Endothelial cell of umbilical vein (primary cell): Measurements from ENCODE around the gene ADCYAP1R1. TPM values are rescaled to one million over a fixed set of nuclear protein-coding genes. Genes with fewer than 3 reads are reported as not detected.

Experiments
- Bru-seq: library from RNA; stranded (reverse); fragments of 400-500 nt; gene quantifications from one replicate; lab custom pipeline; 2021; lab: Mats Ljungman, UMichigan
- BruChase-seq, 2 experiments: library from RNA; stranded (reverse); fragments of 400-500 nt; gene quantifications; one replicate each; lab custom pipeline; 2021; lab: Mats Ljungman, UMichigan
- BruUV-seq: library from RNA; stranded (reverse); fragments of 400-500 nt; replicated peaks from 2 replicates; lab custom pipeline; 2021; lab: Mats Ljungman, UMichigan
- CTCF ChIA-PET: fragments of 300-600, 350-600 bp; sonication (Branson Sonifier 250); formaldehyde crosslinking; loops from one replicate; lab custom pipeline; 2021; ENCODE audit warnings: antibody characterized with exemption, inconsistent platforms; lab: Charles Lee
- POLR2A ChIA-PET: fragments of 300-600, 350-600 bp; sonication (Branson Sonifier 250); formaldehyde crosslinking; loops from one replicate; lab custom pipeline; 2021; ENCODE audit warnings: antibody characterized with exemption, inconsistent platforms; lab: Charles Lee
- DNase-seq: peaks from one replicate; pipeline ENCODE4 v3.0.0-alpha.2; 2011; ENCODE audit warnings: low read depth, low spot score
- FAIRE-seq: peaks from 2 replicates; lab custom pipeline; 2011; peaks lifted over from hg19 to GRCh38; lab: Jason Lieb, UNC
- H2AFZ ChIP-seq: 2 replicates; pipeline ENCODE4 v1.6.0; 2012; ENCODE audit warnings: low read depth, low read length, control low read depth, inconsistent platforms
- H3K27ac ChIP-seq: 2 replicates; pipeline ENCODE4 v1.5.1; 2011; ENCODE audit warnings: low read depth, mild to moderate bottlenecking, control low read depth, low read length, moderate library complexity; ENCODE audit not compliant: insufficient read depth
- H3K27me3 ChIP-seq, 2 experiments: 2 replicates each; pipeline versions ENCODE4 v1.6.0 to v1.6.1; 2011; ENCODE audit warnings: low read length in 2 of 2, mixed read lengths in 1 of 2; ENCODE audit not compliant: control insufficient read depth in 2 of 2, insufficient read depth in 2 of 2
- H3K36me3 ChIP-seq, 2 experiments: 2 replicates in 1 of 2; 3 replicates in 1 of 2; pipeline ENCODE4 v1.5.1; 2011; ENCODE audit warnings: low read length in 2 of 2, mild to moderate bottlenecking in 1 of 2, moderate library complexity in 1 of 2; ENCODE audit not compliant: control insufficient read depth in 2 of 2, insufficient read depth in 2 of 2; ENCODE audit errors: extremely low read depth in 1 of 2
- H3K4me1 ChIP-seq: 3 replicates; pipeline ENCODE4 v1.5.1; 2011; ENCODE audit warnings: mild to moderate bottlenecking, low read length; ENCODE audit not compliant: control insufficient read depth, insufficient read depth; ENCODE audit errors: extremely low read depth
- H3K4me2 ChIP-seq: 2 replicates; pipeline ENCODE4 v1.6.1; 2011; ENCODE audit warnings: low read length, control low read depth, mixed read lengths; ENCODE audit not compliant: insufficient read depth
- H3K4me3 ChIP-seq, 3 experiments: fragments of 200-600 bp in 1 of 3; sonication (generic), shearing (Covaris generic) in 1 of 3; replicated peaks in 1 of 3; 2 replicates each; pipeline ENCODE4 v1.5.1; 2011 to 2016; ENCODE audit warnings: control low read depth in 3 of 3, low read length in 3 of 3, mild to moderate bottlenecking in 2 of 3, inconsistent platforms in 1 of 3, low read depth in 1 of 3, moderate library complexity in 1 of 3; ENCODE audit not compliant: insufficient read depth in 1 of 3
- H3K79me2 ChIP-seq: 2 replicates; pipeline ENCODE4 v1.6.0; 2012; ENCODE audit warnings: low read length, inconsistent platforms; ENCODE audit not compliant: control insufficient read depth, insufficient read depth
- H3K9ac ChIP-seq: replicated peaks from 2 replicates; pipeline ENCODE3; 2011; ENCODE audit warnings: low read length, control low read depth; ENCODE audit not compliant: insufficient read depth; ENCODE audit errors: extremely low read depth
- H3K9me1 ChIP-seq: replicated peaks from 3 replicates; pipeline ENCODE4 v1.6.0; 2011; ENCODE audit warnings: mild to moderate bottlenecking, low read length; ENCODE audit not compliant: control insufficient read depth, insufficient read depth; ENCODE audit errors: extremely low read depth
- H3K9me3 ChIP-seq: replicated peaks from 2 replicates; pipeline ENCODE4 v1.5.1; 2012; ENCODE audit warnings: low read length, inconsistent platforms; ENCODE audit not compliant: control insufficient read depth, insufficient read depth
- H4K20me1 ChIP-seq: replicated peaks from 2 replicates; pipeline ENCODE3; 2011; ENCODE audit warnings: mild to moderate bottlenecking, low read length; ENCODE audit not compliant: control insufficient read depth, insufficient read depth; ENCODE audit errors: extremely low read depth
- CTCF ChIP-seq, 2 donors: IDR thresholded peaks; 1 replicate in 1 of 2; 2 replicates in 1 of 2; pipeline ENCODE4 v1.5.1; 2011; ENCODE audit warnings: low read length in 2 of 2, mild to moderate bottlenecking in 2 of 2, moderate library complexity in 2 of 2, control low read depth in 1 of 2, inconsistent platforms in 1 of 2, low read depth in 1 of 2; ENCODE audit not compliant: insufficient read depth in 1 of 2; ENCODE audit errors: extremely low read depth in 1 of 2
- EZH2 ChIP-seq: IDR thresholded peaks from 2 replicates; pipeline ENCODE4 v1.6.1; 2012; ENCODE audit warnings: borderline replicate concordance, low read depth, mild to moderate bottlenecking, moderate library complexity, low read length, inconsistent platforms; ENCODE audit not compliant: severe bottlenecking
- FOS ChIP-seq: IDR thresholded peaks from 2 replicates; pipeline ENCODE4 v1.6.1; 2011; ENCODE audit warnings: mild to moderate bottlenecking, low read length, moderate library complexity, borderline replicate concordance; ENCODE audit not compliant: insufficient read depth
- GATA2 ChIP-seq: IDR thresholded peaks from 2 replicates; pipeline ENCODE4 v1.7.0; 2011; ENCODE audit warnings: low read depth, mild to moderate bottlenecking, moderate library complexity, mixed read lengths, low read length; ENCODE audit not compliant: insufficient read length, insufficient read depth
- JUN ChIP-seq: IDR thresholded peaks from 2 replicates; pipeline ENCODE4 v1.6.1; 2011; ENCODE audit warnings: borderline replicate concordance, low read depth; ENCODE audit not compliant: insufficient read length, insufficient read depth
- MYC ChIP-seq: IDR thresholded peaks from one replicate; pipeline ENCODE4 v1.6.1; 2011; ENCODE audit warnings: mild to moderate bottlenecking, low read depth, low read length
- POLR2A ChIP-seq: IDR thresholded peaks from 2 replicates; pipeline ENCODE4 v1.6.1; 2012; ENCODE audit warnings: low read depth, mild to moderate bottlenecking, control low read depth, low read length
- POLR2AphosphoS5 ChIP-seq: IDR thresholded peaks from 2 replicates; pipeline ENCODE4 v1.6.1; 2012; ENCODE audit warnings: low read depth, mild to moderate bottlenecking, control low read depth, low read length, moderate library complexity; ENCODE audit not compliant: insufficient read depth
- dilution Hi-C: fragments of 300-500 bp; cut with MboI; formaldehyde crosslinking; loops from one replicate; pipeline ENCODE4 v1.15.0; 2019; ENCODE audit warnings: low sequenced_read_pairs; ENCODE audit not compliant: extremely low pct_ligation_motif_present
- intact Hi-C: fragments of 100-400 bp; cut with micrococcal nuclease; formaldehyde crosslinking; loops from one replicate; pipeline ENCODE4 v1.10.0; 2022
- long read RNA-seq: library from polyadenylated mRNA; stranded (forward); transcript quantifications from one replicate; pipeline ENCODE4 v2.0.0, GENCODE V29; 2021
- polyA minus RNA-seq, 3 experiments: library from RNA; depleted of rRNA, polyadenylated mRNA; stranded (reverse); fragments of >200 nt; gene quantifications; 1 replicate in 1 of 3; 2 replicates in 2 of 3; pipeline ENCODE4 v1.2.3, GENCODE V29; 2011
- polyA plus RNA-seq, 4 experiments: library from polyadenylated mRNA; depleted of rRNA in 3 of 4; stranded (reverse) in 3 of 4; unstranded in 1 of 4; fragments of >200 nt; gene quantifications; 2 replicates each; pipeline versions ENCODE4 v1.2.1 to v1.2.3, GENCODE V29; 2011 to 2012; ENCODE audit warnings: missing spikeins in 1 of 4
- total RNA-seq: library from RNA; stranded (reverse); gene quantifications from 2 replicates; pipeline ENCODE4 v1.2.3, GENCODE V29; 2021
- TF ChIP-seq, protein P1 (sequence below): IDR thresholded peaks from 2 replicates; pipeline ENCODE4 v1.6.1; 2011; ENCODE audit not compliant: insufficient read depth, insufficient read length

The ADCYAP1R1 gene
- not detected in 2 replicates for total RNA-seq
- polyA plus RNA-seq, result 0.04 TPM in 1 of 2 replicates, not detected in the other
- 0.01 TPM in 2 replicates for polyA plus RNA-seq (2011; cell fraction: cytosol; rRNA removed)
- polyA plus RNA-seq (2011; cell fraction: nucleus; rRNA removed), result not detected in 2 replicates
- 0.27 TPM in 1 of 2 replicates, not detected in the other for polyA plus RNA-seq (2012)
- 0.22 TPM in 1 of 2 replicates, not detected in the other for polyA minus RNA-seq
- polyA minus RNA-seq (2011; cell fraction: cytosol; rRNA and poly(A)+ RNA removed), result not detected
- not detected in 2 replicates for polyA minus RNA-seq (2011; cell fraction: nucleus; rRNA and poly(A)+ RNA removed)
- Bru-seq, nascent RNA, result percentile 3 among the genes with signal in this experiment
- BruChase-seq, experiment 1, labeled RNA remaining after a 6-hour chase, result percentile 2 among the genes with signal in this experiment
- BruChase-seq, experiment 2, labeled RNA remaining after a 2-hour chase, result percentile 5 among the genes with signal in this experiment
- long read RNA-seq, partial matches to known transcripts, result 0 of 1 reads
- long read RNA-seq, other reads (novel, unspliced or antisense), result 1 of 1 reads

DNA sequence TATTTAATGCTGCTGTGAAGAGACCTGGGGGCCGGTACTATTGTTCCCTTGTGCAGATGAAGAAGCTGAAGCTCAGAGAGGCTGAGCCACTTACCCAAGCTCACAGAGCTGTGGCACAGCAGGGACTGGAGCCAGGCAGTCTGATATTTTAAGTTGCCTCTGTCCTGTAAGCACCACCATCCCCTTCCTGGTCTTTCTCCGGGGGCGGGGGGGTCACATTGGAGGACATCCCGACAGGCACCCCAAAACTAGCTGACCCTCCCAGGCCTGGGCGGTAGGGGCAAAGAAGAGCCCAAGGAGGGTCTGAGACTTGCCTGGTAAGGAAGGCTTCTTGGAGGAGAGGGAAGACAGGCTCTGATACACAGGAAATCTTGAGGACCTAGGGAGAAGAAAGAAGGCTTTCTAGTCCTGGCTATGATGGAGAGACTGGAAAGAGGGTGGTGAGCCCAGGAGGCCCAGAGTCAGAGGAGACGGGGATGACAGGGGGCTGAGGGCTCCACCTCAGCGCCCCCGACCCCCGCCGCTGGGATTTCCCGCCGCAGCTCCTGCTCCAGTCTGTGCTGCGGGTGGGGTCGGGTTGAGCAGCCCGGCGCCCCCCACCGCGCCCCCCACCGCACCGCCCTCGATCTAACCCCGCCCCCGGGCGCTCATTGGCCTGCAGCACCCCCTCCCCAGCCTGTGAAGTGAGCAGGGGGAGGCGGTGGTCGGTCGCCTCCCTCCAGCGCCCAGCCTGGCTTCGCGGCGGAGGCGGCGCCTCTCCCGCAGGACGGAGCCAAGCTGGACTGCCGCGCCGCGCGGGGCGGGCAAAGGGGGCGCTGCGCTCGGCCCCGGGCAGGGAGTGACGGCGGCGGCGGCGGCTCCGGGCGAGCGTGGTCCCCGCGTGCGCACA lies at the start of gene ADCYAP1R1:
ADCYAP1R1 (plus strand) TSS at position 711 of the 889 bp plus-strand sequence. CDS start 10,957 bp downstream, outside the sequence.
- no peak within 1 kb of the TSS for H3K4me2 ChIP-seq
- TF ChIP-seq EZH2 (no peak), CTCF (IDR thresholded peaks at IDR 0.05; ENCODE audit: extremely low read depth in 1 of 2, insufficient read depth in 1 of 2, low read depth in 1 of 2, low read length in 2 of 2) (no peak), GATA2 (no peak), POLR2A (no peak), POLR2AphosphoS5 (no peak), FOS (no peak), JUN (no peak), MYC (no peak)
- TF ChIP-seq, protein P1, sequence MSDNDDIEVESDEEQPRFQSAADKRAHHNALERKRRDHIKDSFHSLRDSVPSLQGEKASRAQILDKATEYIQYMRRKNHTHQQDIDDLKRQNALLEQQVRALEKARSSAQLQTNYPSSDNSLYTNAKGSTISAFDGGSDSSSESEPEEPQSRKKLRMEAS, result no peak
- H3K4me1 ChIP-seq, result no peaks in the 10 kb centered on the region
- no peaks in the 10 kb centered on the region for H3K9me1 ChIP-seq
- H3K9ac ChIP-seq, result no peak within 1 kb of the TSS
- intact Hi-C loops, result no loop called here
- BruUV-seq, result no TSS peak
- no peaks in the 10 kb centered on the region for H3K9me3 ChIP-seq
- DNase-seq, result no peak
- POLR2A ChIA-PET, result no interaction called here
- no peaks in the 10 kb centered on the region for H3K79me2 ChIP-seq
- no peak within 1 kb of the TSS for H3K27ac ChIP-seq
- dilution Hi-C loops, result no loop called here
- no peak within 1 kb of the TSS for H3K4me3 ChIP-seq
- H2AFZ ChIP-seq, result no peak within 1 kb of the TSS
- CTCF ChIA-PET, result no interaction called here
- no peaks in the 10 kb centered on the region for H3K36me3 ChIP-seq
- no peak for FAIRE-seq
- H4K20me1 ChIP-seq, result no peaks in the 10 kb centered on the region
- peaks cover 32 to 44% of the 10 kb centered on the region in 2 experiments for H3K27me3 ChIP-seq
